ENCODE data around the gene SEC16A. TPM values are rescaled to one million over a fixed set of nuclear protein-coding genes. Genes with fewer than 3 reads are reported as not detected.

Gene SEC16A
- total RNA-seq, 1 donor from 2014 or later, result 23.4 TPM

DNA sequence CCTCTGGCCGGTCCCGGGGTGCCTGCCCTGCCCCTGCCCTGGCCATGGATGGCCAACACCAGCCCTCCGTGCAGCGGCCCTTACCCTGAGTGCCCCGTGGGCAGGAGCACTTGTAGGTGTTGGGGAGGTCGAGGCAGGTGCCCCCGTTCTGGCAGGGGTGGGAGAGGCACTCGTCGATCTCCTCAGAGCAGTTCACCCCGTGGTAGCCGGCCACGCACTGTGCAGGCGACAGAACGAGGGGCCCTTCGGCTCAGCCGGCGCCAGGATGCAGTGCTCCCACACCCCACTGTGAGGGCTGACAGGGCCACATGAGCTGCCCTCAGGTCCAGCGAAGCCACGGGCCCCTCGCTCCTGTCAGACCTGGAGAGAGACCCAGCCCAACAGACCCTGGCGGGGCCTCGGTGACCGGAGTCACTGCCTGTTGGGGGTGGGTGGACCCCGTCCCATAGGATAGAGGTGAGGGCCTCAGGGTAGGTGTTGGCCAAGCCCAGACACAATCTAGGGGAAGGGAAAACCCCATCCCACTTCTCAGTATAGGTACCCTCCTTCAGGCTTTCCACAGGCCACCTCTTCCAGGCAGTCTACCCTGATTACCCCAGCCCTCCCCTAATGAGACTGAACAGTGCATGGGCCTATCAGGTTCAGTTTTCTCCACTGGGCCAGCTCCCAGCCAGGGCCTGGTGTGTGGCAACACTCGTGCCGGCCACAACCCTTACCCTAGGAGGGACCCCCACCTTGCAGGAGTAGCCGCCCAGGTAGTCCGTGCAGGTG, 24.6 kb upstream of the SEC16A start:
- Histone ChIP-seq H3K36me3 (peaks cover 90% of the 10 kb centered on the region), H3K9me3 (replicated peaks) (no peaks in the 10 kb centered on the region), H3K4me3 (no peak overlapping the region), H3K27me3 (ENCODE audit: low read depth) (no peaks in the 10 kb centered on the region), H3K4me1 (peaks cover 43% of the 10 kb centered on the region), H3K27ac (replicated peaks) (no peak overlapping the region)
- intact Hi-C loops (cut with micrococcal nuclease), result no loop called here
- TF ChIP-seq, protein P1, sequence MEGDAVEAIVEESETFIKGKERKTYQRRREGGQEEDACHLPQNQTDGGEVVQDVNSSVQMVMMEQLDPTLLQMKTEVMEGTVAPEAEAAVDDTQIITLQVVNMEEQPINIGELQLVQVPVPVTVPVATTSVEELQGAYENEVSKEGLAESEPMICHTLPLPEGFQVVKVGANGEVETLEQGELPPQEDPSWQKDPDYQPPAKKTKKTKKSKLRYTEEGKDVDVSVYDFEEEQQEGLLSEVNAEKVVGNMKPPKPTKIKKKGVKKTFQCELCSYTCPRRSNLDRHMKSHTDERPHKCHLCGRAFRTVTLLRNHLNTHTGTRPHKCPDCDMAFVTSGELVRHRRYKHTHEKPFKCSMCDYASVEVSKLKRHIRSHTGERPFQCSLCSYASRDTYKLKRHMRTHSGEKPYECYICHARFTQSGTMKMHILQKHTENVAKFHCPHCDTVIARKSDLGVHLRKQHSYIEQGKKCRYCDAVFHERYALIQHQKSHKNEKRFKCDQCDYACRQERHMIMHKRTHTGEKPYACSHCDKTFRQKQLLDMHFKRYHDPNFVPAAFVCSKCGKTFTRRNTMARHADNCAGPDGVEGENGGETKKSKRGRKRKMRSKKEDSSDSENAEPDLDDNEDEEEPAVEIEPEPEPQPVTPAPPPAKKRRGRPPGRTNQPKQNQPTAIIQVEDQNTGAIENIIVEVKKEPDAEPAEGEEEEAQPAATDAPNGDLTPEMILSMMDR (IDR thresholded peaks at IDR 0.05; ENCODE audit: borderline replicate concordance), result no peak
- DNase-seq, result no peak

DNA sequence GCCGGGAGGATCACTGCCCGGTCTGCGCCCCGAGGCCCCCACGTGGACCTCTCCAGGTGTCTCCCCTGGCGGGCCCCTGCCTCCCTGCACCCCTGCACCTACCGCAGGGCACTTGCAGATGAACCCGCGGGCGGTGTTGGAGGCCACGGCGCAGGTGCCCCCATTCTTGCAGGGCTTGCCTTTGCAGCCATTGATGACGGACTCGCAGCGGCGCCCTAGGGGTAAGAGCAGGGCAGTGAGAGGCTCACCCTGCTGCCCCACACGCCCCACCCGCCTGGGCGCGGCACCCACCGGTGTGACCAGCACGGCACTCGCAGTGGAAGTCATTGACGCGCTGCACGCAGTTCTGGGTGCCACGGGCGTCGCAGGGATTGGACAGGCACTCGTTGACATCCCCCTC, 23.6 kb upstream of the SEC16A start:
- no peaks in the 10 kb centered on the region for H3K27me3 ChIP-seq (ENCODE audit: low read depth)
- no peak overlapping the region for H3K27ac ChIP-seq (replicated peaks)
- TF ChIP-seq, protein P1 (IDR thresholded peaks at IDR 0.05; ENCODE audit: borderline replicate concordance), result no peak
- H3K4me1 ChIP-seq, result peaks cover 35% of the 10 kb centered on the region
- no peaks in the 10 kb centered on the region for H3K9me3 ChIP-seq (replicated peaks)
- no peak overlapping the region for H3K4me3 ChIP-seq
- intact Hi-C loops (cut with micrococcal nuclease), result no loop called here
- DNase-seq, result no peak
- peaks cover 100% of the 10 kb centered on the region for H3K36me3 ChIP-seq

DNA sequence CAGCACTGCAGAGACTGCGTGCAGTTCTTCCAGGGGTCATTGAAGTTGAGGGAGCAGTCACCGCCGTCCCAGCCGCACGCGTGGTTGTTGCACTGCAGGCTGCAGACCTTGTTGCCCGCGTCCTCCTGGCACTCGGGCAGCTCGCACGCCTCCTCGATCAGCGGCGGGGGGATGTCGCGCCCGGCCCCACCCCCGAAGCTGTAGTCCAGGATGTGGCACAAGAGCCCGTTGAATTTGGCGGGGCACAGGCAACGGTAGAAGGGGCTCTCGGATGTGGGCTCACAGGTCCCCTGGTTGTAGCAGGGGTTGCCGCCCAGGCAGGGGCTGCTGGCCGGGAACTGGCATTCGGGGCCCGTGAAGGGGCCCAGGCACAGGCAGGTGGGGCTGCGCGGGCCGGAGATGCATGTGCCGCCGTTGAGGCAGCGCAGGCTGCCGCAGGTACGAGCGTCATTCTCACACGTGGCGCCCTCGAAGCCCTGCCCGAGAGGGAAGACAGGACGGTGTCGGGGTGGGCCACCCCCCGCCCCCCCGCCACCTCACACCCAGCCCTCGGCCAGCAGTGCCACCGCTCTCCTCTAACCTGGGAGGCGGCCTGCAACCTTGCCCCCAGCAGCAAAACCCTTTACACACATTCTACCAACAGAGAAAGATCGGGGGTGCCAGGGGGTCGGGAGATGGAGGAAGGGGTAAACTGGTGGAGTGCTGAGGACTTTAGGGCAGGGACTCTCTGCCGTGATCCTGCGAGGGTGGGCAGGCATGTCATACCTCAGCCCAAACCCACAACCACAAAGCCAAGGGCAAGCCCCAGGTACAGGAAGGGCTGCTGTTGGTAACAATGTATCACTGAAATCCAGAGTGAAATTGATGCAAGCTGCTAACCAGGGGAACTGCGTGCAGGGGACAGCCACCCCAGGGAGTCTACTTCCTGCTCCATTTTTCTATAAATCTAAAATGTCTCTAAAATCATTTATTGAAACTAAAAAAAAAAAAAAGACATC, 22.9 kb upstream of the SEC16A start:
- H3K36me3 ChIP-seq, result peaks cover 100% of the 10 kb centered on the region
- H3K4me1 ChIP-seq, result peaks cover 28% of the 10 kb centered on the region
- H3K9me3 ChIP-seq (replicated peaks), result no peaks in the 10 kb centered on the region
- no peak for DNase-seq
- intact Hi-C loops (cut with micrococcal nuclease), result no loop called here
- no peak overlapping the region for H3K4me3 ChIP-seq
- no peak overlapping the region for H3K27ac ChIP-seq (replicated peaks)
- H3K27me3 ChIP-seq (ENCODE audit: low read depth), result no peaks in the 10 kb centered on the region
- TF ChIP-seq, protein P1 (IDR thresholded peaks at IDR 0.05; ENCODE audit: borderline replicate concordance), result no peak

DNA sequence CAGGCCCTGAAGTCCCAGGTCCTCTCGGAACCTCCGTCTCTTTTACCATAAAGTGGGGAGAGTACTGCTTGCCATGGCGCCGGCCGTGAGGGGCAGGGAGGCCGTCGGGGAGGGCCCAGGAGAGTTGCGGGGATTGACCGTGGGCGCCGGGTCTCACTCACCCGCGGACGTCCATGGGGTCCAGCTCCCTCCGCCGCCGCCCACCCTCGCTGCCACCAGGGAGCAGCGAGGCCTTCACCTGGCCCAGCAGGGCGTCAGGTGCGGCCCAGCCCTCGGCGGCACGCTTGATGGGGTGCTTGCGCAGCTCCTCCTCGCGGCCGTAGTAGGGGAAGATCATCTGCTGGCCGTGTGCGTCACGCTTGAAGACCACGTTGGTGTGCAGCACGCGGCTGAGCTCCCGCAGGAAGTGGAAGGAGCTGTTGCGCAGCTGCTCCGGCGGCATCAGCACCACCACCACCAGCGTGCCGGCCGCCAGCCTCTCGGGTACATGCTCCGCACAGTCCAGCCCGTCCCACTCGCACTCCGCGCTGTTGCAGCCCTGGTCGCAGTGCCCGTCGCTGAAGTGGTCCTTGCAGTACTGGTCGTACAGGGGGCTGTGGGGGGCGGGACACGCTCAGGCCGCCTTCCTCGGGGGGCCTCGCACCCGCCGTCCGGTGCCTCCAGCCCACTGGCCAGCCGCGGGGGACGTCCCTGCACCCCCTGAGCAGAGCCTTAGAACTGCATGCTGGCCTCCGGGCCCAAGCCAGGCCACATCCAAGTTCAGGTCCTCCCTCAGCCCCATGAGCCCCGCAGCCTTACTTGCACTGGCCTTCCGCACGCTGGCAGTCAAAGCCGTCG, 21.9 kb upstream of the SEC16A start:
- intact Hi-C loops (cut with micrococcal nuclease), result no loop called here

More for the DNA sequence above, 21.9 kb upstream of the SEC16A start:
- H3K4me3 ChIP-seq, result no peak overlapping the region
- no peaks in the 10 kb centered on the region for H3K9me3 ChIP-seq (replicated peaks)
- H3K27ac ChIP-seq (replicated peaks), result no peak overlapping the region
- TF ChIP-seq, protein P1 (IDR thresholded peaks at IDR 0.05; ENCODE audit: borderline replicate concordance), result no peak
- peaks cover 18% of the 10 kb centered on the region for H3K4me1 ChIP-seq
- DNase-seq, result no peak
- peaks cover 100% of the 10 kb centered on the region for H3K36me3 ChIP-seq
- H3K27me3 ChIP-seq (ENCODE audit: low read depth), result no peaks in the 10 kb centered on the region

Measured in left ventricle myocardium inferior (tissue), 1 donor.